K562 (cell line): ENCODE data around the gene RPS27. TPM values are rescaled to one million over a fixed set of nuclear protein-coding genes. Genes with fewer than 3 reads are reported as not detected.

Experiments
- ARID1B ChIP-seq: fragments of 450-650 bp; IDR thresholded peaks from 2 replicates; pipeline ENCODE4 v1.6.1; 2016; ENCODE audit warnings: antibody characterized with exemption, mild to moderate bottlenecking, inconsistent platforms
- ATF7 ChIP-seq: fragments of 450-650 bp; IDR thresholded peaks from 2 replicates; pipeline ENCODE4 v1.7.1; 2014; ENCODE audit warnings: mild to moderate bottlenecking, moderate library complexity
- BRF1 ChIP-seq: IDR thresholded peaks from 3 replicates; pipeline ENCODE4 v1.6.1; 2011; ENCODE audit warnings: borderline replicate concordance, mild to moderate bottlenecking; ENCODE audit not compliant: insufficient read length; ENCODE audit errors: extremely low read depth
- CBFA2T3 ChIP-seq: fragments of 450-650 bp; IDR thresholded peaks from 2 replicates; pipeline ENCODE4 v1.6.1; 2017
- EP400 ChIP-seq: fragments of 450-650 bp; IDR thresholded peaks from 2 replicates; pipeline ENCODE4 v1.6.1; 2017; ENCODE audit warnings: antibody characterized with exemption, mild to moderate bottlenecking, moderate library complexity
- FOSL1 ChIP-seq: fragments of 200-800 bp; sonication (Bioruptor generic); conservative IDR thresholded peaks from 2 replicates; pipeline ENCODE4 v1.6.1; 2016; ENCODE audit warnings: missing genetic modification characterization, missing compliant biosample characterization
- GATA2 ChIP-seq: sonication (generic); formaldehyde crosslinking; IDR thresholded peaks from 2 replicates; pipeline ENCODE4 v1.4.0; 2020; ENCODE audit warnings: mild to moderate bottlenecking, missing genetic modification reagents
- NFXL1 ChIP-seq: fragments of 450-650 bp; formaldehyde crosslinking; IDR thresholded peaks from 2 replicates; pipeline ENCODE4 v1.4.0; 2021; ENCODE audit warnings: mild to moderate bottlenecking
- NR1H2 ChIP-seq: sonication (generic); formaldehyde crosslinking; IDR thresholded peaks from 2 replicates; pipeline ENCODE4 v1.4.0; 2020; ENCODE audit warnings: mild to moderate bottlenecking, missing genetic modification reagents
- NUFIP1 ChIP-seq: fragments of 450-650 bp; IDR thresholded peaks from 2 replicates; pipeline ENCODE4 v1.6.1; 2018; ENCODE audit not compliant: partially characterized antibody
- PYGO2 ChIP-seq: fragments of 450-650 bp; IDR thresholded peaks from 2 replicates; pipeline ENCODE4 v1.6.1; 2016; ENCODE audit warnings: mild to moderate bottlenecking, missing genetic modification characterization, moderate library complexity, missing compliant biosample characterization
- RAD51 ChIP-seq: fragments of 450-650 bp; IDR thresholded peaks from 2 replicates; pipeline ENCODE4 v1.7.1; 2016; ENCODE audit warnings: low read depth, mild to moderate bottlenecking, borderline replicate concordance
- STAT5A ChIP-seq: IDR thresholded peaks from 2 replicates; pipeline ENCODE4 v1.6.1; 2012; ENCODE audit warnings: low read length, inconsistent platforms, borderline replicate concordance
- TAF1 ChIP-seq: IDR thresholded peaks from 2 replicates; pipeline ENCODE4 v1.6.1; 2011; ENCODE audit warnings: mild to moderate bottlenecking, low read length, moderate library complexity; ENCODE audit not compliant: insufficient read depth, control insufficient read depth, severe bottlenecking; ENCODE audit errors: extremely low read depth
- ZNF121 ChIP-seq: sonication (generic); formaldehyde crosslinking; conservative IDR thresholded peaks from 2 replicates; pipeline ENCODE4 v1.8.0; 2022; ENCODE audit warnings: missing genetic modification reagents
- ZNF124 ChIP-seq: sonication (generic); formaldehyde crosslinking; IDR thresholded peaks from 2 replicates; pipeline ENCODE4 v1.8.1; 2022; ENCODE audit warnings: missing genetic modification reagents
- ZNF561 ChIP-seq: fragments of 450-650 bp; formaldehyde crosslinking; conservative IDR thresholded peaks from 2 replicates; pipeline ENCODE4 v1.4.0; 2020; ENCODE audit warnings: mild to moderate bottlenecking, moderate library complexity
- polyA plus RNA-seq, 8 experiments: library from polyadenylated mRNA; depleted of rRNA in 4 of 8; stranded (reverse) in 5 of 8; unstranded in 3 of 8; fragments of >200 nt; fragmentation: Nextera tagmentation in 2 of 8; fragmentation: Illumina TruSeq in 1 of 8; extraction: Ambion mirVana in 2 of 8; extraction: Trizol in 1 of 8; gene quantifications; 2 replicates each; pipeline versions ENCODE4 v1.2.1 to v1.2.3, GENCODE V29; 2011 to 2014; ENCODE audit warnings: inconsistent platforms in 1 of 8, missing spikeins in 1 of 8
- total RNA-seq, 7 experiments: library from RNA; depleted of rRNA in 6 of 7; stranded (reverse); fragments of >200 nt in 6 of 7; fragmentation: Illumina TruSeq in 2 of 7; extraction: Trizol in 2 of 7; gene quantifications; 2 replicates each; pipeline versions ENCODE4 v1.2.1 to v1.2.3, GENCODE V29; 2011 to 2021; ENCODE audit warnings: low replicate concordance in 1 of 7
- TF ChIP-seq, protein P1 (sequence below): fragments of 450-650 bp; IDR thresholded peaks from one replicate; pipeline ENCODE4 v1.6.1; 2018; ENCODE audit warnings: mild to moderate bottlenecking, moderate library complexity; ENCODE audit not compliant: partially characterized antibody
- TF ChIP-seq, protein P2 (sequence below): fragments of 450-650 bp; formaldehyde crosslinking; IDR thresholded peaks from 2 replicates; pipeline ENCODE4 v1.4.0; 2022; ENCODE audit warnings: missing genetic modification characterization
- TF ChIP-seq, protein P3 (sequence below): sonication (generic); formaldehyde crosslinking; IDR thresholded peaks from 2 replicates; pipeline ENCODE4 v1.8.1; 2023; ENCODE audit warnings: mild to moderate bottlenecking, missing genetic modification reagents
- TF ChIP-seq, protein P4 (sequence below): fragments of 250-450 bp; sonication (Bioruptor Pico); IDR thresholded peaks from 2 replicates; pipeline ENCODE4 v1.4.0; 2020; ENCODE audit warnings: mild to moderate bottlenecking
- TF ChIP-seq, protein P5 (sequence below): fragments of 450-650 bp; formaldehyde crosslinking; IDR thresholded peaks from 2 replicates; pipeline ENCODE4 v1.4.0; 2020; ENCODE audit warnings: mild to moderate bottlenecking

The RPS27 gene
- total and polyA plus RNA-seq, 9 of the 15 experiments (the other 6 are each of a cell fraction or from before 2014, with no cell fraction given): 2,091 to 9,377 (median 6,706) TPM

DNA sequence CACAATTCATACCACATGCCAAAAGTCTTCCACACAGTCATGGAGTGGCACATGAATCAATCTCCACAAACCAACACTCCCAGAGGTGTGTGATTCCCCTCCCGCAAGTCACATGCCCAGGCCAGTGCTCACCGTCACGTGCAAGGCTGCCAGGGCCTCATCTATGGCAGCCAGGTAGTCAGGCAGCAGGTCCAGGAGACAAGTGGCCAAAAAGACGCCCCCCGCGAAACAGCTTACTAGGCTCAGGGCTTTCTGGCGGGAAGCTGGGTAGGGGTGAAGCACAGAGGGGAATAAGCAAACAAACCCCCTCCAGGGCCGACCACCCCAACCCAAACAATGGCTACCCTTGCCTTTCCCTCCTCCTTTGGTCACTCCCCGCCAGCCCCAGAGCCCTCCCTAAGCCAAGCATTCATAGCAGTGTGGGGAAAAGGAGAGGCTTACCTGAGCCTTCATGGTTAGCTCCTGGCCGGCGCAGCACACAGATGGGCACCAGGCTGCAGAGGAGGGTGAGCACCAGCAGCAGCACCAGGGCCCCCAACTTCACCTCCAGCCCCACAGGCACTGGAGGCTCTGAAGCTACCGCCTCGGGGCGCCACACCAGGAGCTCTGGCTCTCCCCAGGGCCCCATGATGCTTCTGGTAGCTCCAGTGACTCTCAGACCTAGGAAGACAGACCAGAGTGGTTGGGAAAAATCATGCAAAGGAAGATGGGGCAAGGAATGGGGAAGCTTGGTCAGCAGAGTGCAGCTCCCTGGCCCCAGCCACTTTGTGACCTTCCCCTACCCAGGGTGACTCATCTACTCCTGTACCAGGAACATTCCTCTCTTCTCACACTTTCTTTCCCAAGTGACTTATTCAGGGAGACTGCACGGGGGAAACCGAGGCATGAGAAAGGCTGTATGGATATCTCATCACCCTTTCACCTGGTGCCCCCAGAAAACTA, 28.2 kb upstream of the RPS27 start (continued):
- TF ChIP-seq, protein P1, sequence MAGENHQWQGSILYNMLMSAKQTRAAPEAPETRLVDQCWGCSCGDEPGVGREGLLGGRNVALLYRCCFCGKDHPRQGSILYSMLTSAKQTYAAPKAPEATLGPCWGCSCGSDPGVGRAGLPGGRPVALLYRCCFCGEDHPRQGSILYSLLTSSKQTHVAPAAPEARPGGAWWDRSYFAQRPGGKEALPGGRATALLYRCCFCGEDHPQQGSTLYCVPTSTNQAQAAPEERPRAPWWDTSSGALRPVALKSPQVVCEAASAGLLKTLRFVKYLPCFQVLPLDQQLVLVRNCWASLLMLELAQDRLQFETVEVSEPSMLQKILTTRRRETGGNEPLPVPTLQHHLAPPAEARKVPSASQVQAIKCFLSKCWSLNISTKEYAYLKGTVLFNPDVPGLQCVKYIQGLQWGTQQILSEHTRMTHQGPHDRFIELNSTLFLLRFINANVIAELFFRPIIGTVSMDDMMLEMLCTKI: no peak
- TF ChIP-seq PYGO2: no peak
- TF ChIP-seq FOSL1 (tag): peak; percentile 88
- TF ChIP-seq ZNF124 (CRISPR knock-in tag): no peak
- TF ChIP-seq, protein P2, sequence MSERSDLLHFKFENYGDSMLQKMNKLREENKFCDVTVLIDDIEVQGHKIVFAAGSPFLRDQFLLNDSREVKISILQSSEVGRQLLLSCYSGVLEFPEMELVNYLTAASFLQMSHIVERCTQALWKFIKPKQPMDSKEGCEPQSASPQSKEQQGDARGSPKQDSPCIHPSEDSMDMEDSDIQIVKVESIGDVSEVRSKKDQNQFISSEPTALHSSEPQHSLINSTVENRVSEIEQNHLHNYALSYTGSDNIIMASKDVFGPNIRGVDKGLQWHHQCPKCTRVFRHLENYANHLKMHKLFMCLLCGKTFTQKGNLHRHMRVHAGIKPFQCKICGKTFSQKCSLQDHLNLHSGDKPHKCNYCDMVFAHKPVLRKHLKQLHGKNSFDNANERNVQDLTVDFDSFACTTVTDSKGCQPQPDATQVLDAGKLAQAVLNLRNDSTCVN: no peak
- no peak for TF ChIP-seq EP400
- TF ChIP-seq ARID1B: no peak
- TF ChIP-seq ZNF561 (CRISPR knock-in tag): no peak
- TF ChIP-seq, protein P3, sequence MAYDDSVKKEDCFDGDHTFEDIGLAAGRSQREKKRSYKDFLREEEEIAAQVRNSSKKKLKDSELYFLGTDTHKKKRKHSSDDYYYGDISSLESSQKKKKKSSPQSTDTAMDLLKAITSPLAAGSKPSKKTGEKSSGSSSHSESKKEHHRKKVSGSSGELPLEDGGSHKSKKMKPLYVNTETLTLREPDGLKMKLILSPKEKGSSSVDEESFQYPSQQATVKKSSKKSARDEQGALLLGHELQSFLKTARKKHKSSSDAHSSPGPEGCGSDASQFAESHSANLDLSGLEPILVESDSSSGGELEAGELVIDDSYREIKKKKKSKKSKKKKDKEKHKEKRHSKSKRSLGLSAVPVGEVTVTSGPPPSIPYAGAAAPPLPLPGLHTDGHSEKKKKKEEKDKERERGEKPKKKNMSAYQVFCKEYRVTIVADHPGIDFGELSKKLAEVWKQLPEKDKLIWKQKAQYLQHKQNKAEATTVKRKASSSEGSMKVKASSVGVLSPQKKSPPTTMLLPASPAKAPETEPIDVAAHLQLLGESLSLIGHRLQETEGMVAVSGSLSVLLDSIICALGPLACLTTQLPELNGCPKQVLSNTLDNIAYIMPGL (CRISPR knock-in tag): no peak
- TF ChIP-seq ZNF121 (CRISPR knock-in tag): no peak
- TF ChIP-seq, protein P4, sequence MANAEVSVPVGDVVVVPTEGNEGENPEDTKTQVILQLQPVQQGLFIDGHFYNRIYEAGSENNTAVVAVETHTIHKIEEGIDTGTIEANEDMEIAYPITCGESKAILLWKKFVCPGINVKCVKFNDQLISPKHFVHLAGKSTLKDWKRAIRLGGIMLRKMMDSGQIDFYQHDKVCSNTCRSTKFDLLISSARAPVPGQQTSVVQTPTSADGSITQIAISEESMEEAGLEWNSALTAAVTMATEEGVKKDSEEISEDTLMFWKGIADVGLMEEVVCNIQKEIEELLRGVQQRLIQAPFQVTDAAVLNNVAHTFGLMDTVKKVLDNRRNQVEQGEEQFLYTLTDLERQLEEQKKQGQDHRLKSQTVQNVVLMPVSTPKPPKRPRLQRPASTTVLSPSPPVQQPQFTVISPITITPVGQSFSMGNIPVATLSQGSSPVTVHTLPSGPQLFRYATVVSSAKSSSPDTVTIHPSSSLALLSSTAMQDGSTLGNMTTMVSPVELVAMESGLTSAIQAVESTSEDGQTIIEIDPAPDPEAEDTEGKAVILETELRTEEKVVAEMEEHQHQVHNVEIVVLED (CRISPR knock-in tag): no peak
- TF ChIP-seq NR1H2 (CRISPR knock-in tag): no peak
- TF ChIP-seq GATA2 (CRISPR knock-in tag): no peak
- no peak for TF ChIP-seq TAF1
- TF ChIP-seq, protein P5, sequence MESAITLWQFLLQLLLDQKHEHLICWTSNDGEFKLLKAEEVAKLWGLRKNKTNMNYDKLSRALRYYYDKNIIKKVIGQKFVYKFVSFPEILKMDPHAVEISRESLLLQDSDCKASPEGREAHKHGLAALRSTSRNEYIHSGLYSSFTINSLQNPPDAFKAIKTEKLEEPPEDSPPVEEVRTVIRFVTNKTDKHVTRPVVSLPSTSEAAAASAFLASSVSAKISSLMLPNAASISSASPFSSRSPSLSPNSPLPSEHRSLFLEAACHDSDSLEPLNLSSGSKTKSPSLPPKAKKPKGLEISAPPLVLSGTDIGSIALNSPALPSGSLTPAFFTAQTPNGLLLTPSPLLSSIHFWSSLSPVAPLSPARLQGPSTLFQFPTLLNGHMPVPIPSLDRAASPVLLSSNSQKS (CRISPR knock-in tag): no peak
- no peak for TF ChIP-seq ATF7
- no peak for TF ChIP-seq RAD51
- TF ChIP-seq NFXL1: no peak
- no peak for TF ChIP-seq STAT5A
- no peak for TF ChIP-seq CBFA2T3
- TF ChIP-seq NUFIP1: no peak
- TF ChIP-seq BRF1: no peak
